HG03280 (cell line): ENCODE results near the gene TMEM191C.
A peak's percentile ranks its signal among the peaks of the same experiment; 100 is the strongest.
"Not testable (repeated sequence)": the region's sequence is repeated elsewhere in the genome, so short reads cannot be mapped to it uniquely, and the experiment has no call there.

ENCODE experiments used
- ATAC-seq: cut with Tn5 transposase; IDR thresholded peaks from one replicate; pipeline ENCODE4 v1.9.1; 2021; ENCODE audit warnings: mild to moderate bottlenecking, moderate library complexity; ENCODE audit not compliant: unreplicated experiment

The TMEM191C gene

GRCh38 chr22:21445437-21446127 is 21.6 kb upstream of the TMEM191C start:
- ATAC-seq: no peak

GRCh38 chr22:21446128-21446826 is 20.9 kb upstream of the TMEM191C start:
- ATAC-seq: no peak

GRCh38 chr22:21446827-21447690 is 20.1 kb upstream of the TMEM191C start:
- no peak for ATAC-seq

GRCh38 chr22:21447694-21448402 is 19.3 kb upstream of the TMEM191C start:
- no peak for ATAC-seq

- no peak for ATAC-seq
These were observed 18.4 kb upstream of the TMEM191C start for GRCh38 chr22:21448627-21449416.

- ATAC-seq: no peak
These were observed 17.5 kb upstream of the TMEM191C start for GRCh38 chr22:21449531-21450319.

GRCh38 chr22:21450320-21450831 is 16.8 kb upstream of the TMEM191C start:
- ATAC-seq: no peak

- no peak for ATAC-seq
These were observed 16.3 kb upstream of the TMEM191C start for GRCh38 chr22:21450858-21451353.

- ATAC-seq: no peak
These were observed 15.4 kb upstream of the TMEM191C start for GRCh38 chr22:21451545-21452520.

GRCh38 chr22:21452666-21453065 is 14.5 kb upstream of the TMEM191C start:
- ATAC-seq: not testable (repeated sequence)

GRCh38 chr22:21454998-21455333 is 12.2 kb upstream of the TMEM191C start:
- ATAC-seq: not testable (repeated sequence)

- ATAC-seq: no peak
These were observed 11.7 kb upstream of the TMEM191C start for GRCh38 chr22:21455334-21456089.

GRCh38 chr22:21457023-21457787 is 10.0 kb upstream of the TMEM191C start:
- no peak for ATAC-seq

- not testable (repeated sequence) for ATAC-seq
These were observed 4.5 kb upstream of the TMEM191C start for GRCh38 chr22:21462672-21463071.

- peak; percentile 90 for ATAC-seq
These were observed 1.3 kb downstream of the TMEM191C start for GRCh38 chr22:21468194-21469096.
